Thoracic aorta (tissue), 2 donors: ENCODE results near the gene LIPN. TPM values are rescaled to one million over a fixed set of nuclear protein-coding genes. Genes with fewer than 3 reads are reported as not detected.

Source experiments
- ATAC-seq: fragments of 150-250 bp; one replicate; pipeline ENCODE4 v1.8.0; 2017; ENCODE audit warnings: low read depth; ENCODE audit not compliant: insufficient number of reproducible peaks, low FRiP score
- DNase-seq: peaks from one replicate; pipeline ENCODE4 v3.0.0-alpha.2; 2020; ENCODE audit warnings: low spot score
- H3K27ac ChIP-seq, 2 donors: fragments of 200-600 bp; sonication (generic); 1 replicate in 1 of 2; 2 replicates in 1 of 2; pipeline ENCODE4 v1.5.1; 2016; ENCODE audit warnings: mild to moderate bottlenecking in 2 of 2, moderate library complexity in 2 of 2
- H3K27me3 ChIP-seq: fragments of 200-600 bp; sonication (generic); replicated peaks from 2 replicates; pipeline ENCODE4 v1.6.0; 2016; ENCODE audit warnings: mild to moderate bottlenecking; ENCODE audit not compliant: insufficient read depth
- H3K36me3 ChIP-seq: fragments of 200-600 bp; sonication (generic); one replicate; pipeline ENCODE4 v1.5.1; 2016
- H3K4me1 ChIP-seq, 2 donors: fragments of 200-600 bp; sonication (generic); 1 replicate in 1 of 2; 2 replicates in 1 of 2; pipeline versions ENCODE4 v1.5.1 to v1.6.0; 2016; ENCODE audit warnings: low read depth in 2 of 2, mild to moderate bottlenecking in 1 of 2; ENCODE audit not compliant: control insufficient read depth in 1 of 2
- H3K4me3 ChIP-seq: fragments of 200-600 bp; sonication (generic); 2 replicates; pipeline ENCODE4 v1.5.1; 2016; ENCODE audit warnings: mild to moderate bottlenecking
- H3K9me3 ChIP-seq: fragments of 200-600 bp; sonication (generic); 2 replicates; pipeline ENCODE4 v1.5.1; 2016
- CTCF ChIP-seq: fragments of 200-600 bp; sonication (generic); IDR thresholded peaks from one replicate; pipeline ENCODE4 v1.5.1; 2019; ENCODE audit warnings: antibody characterized with exemption
- total RNA-seq, 2 donors: library from RNA; depleted of rRNA; stranded (reverse); fragments of >200 nt; gene quantifications; one replicate each; pipeline versions ENCODE4 v1.1.0 to v1.2.3, GENCODE V29; 2016

LIPN gene
- total RNA-seq, 2 donors from 2014 or later = not detected

- no peaks in the 10 kb centered on the region for H3K27me3 ChIP-seq
- H3K36me3 ChIP-seq = no peaks in the 10 kb centered on the region
- ATAC-seq = no peak
- H3K4me1 ChIP-seq = no peaks in the 10 kb centered on the region
- DNase-seq = no peak
- no peak overlapping the region for H3K4me3 ChIP-seq
- no peak overlapping the region for H3K27ac ChIP-seq
- no peak for TF ChIP-seq CTCF
- H3K9me3 ChIP-seq = no peaks in the 10 kb centered on the region
Observed at GRCh38 chr10:88800152-88801125, 40.6 kb downstream of the LIPN start.

GRCh38 chr10:88802523-88803285 lies 42.9 kb downstream of the LIPN start, which contains the start of gene LIPM:
Gene LIPM (plus strand): TSS chr10:88802730. CDS start chr10:88802897, 167 bp downstream.
- DNase-seq (no peak), ATAC-seq (no peak)
- Histone ChIP-seq H3K27me3 (no peaks in the 10 kb centered on the region), H3K4me1 (no peaks in the 10 kb centered on the region), H3K36me3 (no peaks in the 10 kb centered on the region), H3K27ac (no peak within 1 kb of the TSS), H3K4me3 (no peak within 1 kb of the TSS), H3K9me3 (no peaks in the 10 kb centered on the region)
- TF ChIP-seq CTCF = no peak

- TF ChIP-seq CTCF = no peak
- Histone ChIP-seq H3K9me3 (no peaks in the 10 kb centered on the region), H3K4me1 (no peaks in the 10 kb centered on the region), H3K27me3 (no peaks in the 10 kb centered on the region), H3K36me3 (no peaks in the 10 kb centered on the region), H3K4me3 (no peak overlapping the region), H3K27ac (no peak overlapping the region)
- no peak for DNase-seq
- no peak for ATAC-seq
Observed at GRCh38 chr10:88803641-88804040, 43.8 kb downstream of the LIPN start.

- Histone ChIP-seq H3K36me3 (no peaks in the 10 kb centered on the region), H3K27me3 (no peaks in the 10 kb centered on the region), H3K27ac (no peak overlapping the region), H3K9me3 (no peaks in the 10 kb centered on the region), H3K4me3 (no peak overlapping the region), H3K4me1 (no peaks in the 10 kb centered on the region)
- no peak for DNase-seq
- ATAC-seq = no peak
- TF ChIP-seq CTCF = no peak
Observed at GRCh38 chr10:88804083-88804812, 44.4 kb downstream of the LIPN start.
